Measurements from ENCODE around the gene HELZ2.

DNA sequence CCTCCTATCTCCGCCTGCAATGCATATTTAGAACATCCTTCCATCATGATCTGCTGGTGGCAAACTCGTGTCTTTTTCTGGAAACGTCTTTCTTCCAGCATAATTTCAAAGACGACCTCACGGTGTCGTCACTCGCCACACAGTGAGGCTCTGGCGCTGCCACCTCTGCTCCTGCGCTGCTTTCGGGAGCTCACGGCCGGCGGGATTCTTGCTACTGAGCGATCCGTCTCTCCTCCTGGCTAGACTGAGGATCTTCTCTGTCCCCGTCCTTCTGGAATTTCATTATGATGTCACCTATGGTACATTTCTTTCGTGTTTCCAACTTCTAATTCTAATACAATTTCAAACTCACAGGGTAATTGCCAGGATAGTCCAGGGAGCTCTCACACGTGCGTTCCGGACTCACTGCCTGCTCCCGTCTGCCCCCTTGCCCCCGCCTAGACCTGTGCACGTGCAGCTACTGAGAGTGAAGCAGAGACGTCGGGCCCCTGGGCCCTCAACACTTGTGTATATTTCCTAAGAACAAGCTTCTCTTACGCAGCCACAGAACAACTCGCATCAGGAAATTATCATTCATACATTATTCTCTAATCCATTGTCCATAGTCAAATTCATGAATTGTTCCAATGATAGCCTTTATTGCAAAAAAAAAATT, 25.5 kb upstream of the HELZ2 start:
- TF ChIP-seq REST (IDR thresholded peaks at IDR 0.05; ENCODE audit: insufficient read depth in 1 of 2, low read depth in 2 of 2, low read length in 2 of 2) (no peak), POLR2AphosphoS5 (IDR thresholded peaks at IDR 0.05; ENCODE audit: low read depth, low read length) (no peak), TAF1 (IDR thresholded peaks at IDR 0.05; ENCODE audit: borderline replicate concordance, insufficient read depth, low read length) (no peak), SIN3A (IDR thresholded peaks at IDR 0.05; ENCODE audit: borderline replicate concordance, insufficient read depth, low read length) (no peak), FOXP2 (optimal IDR thresholded peaks at IDR 0.05; ENCODE audit: borderline replicate concordance, extremely low read depth, extremely low read length, insufficient read depth) (no peak)

All from PFSK-1 (cell line).